UCSD-AML1 (cell line): Measurements from ENCODE around the gene ZNF69.

ENCODE experiments used
- DNase-seq: peaks from one replicate; lab custom pipeline; 2025; ENCODE audit not compliant: unreplicated experiment; lab: John Stamatoyannopoulos, UW

Gene ZNF69

DNA sequence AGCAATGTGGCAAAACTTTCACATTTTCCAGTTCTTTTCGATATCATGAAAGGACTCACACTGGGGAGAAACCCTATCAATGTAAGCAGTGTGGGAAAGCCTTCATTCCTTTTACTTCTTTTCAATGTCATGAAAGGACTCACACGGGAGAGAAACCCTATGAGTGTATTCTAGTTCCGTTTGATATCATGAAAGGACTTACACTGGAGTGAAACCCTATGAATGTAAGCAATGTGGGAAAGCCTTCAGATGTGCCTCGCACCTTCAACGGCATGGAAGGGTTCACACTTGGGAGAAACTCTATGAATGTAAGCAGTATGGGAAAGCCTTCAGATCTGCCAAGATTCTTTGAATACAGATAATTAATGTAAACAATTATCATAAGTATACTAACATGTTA lies 62.7 kb downstream of the ZNF69 start:
- no peak for DNase-seq
